G401 (cell line): ENCODE results near the gene SMIM34. TPM values are rescaled to one million over a fixed set of nuclear protein-coding genes. Genes with fewer than 3 reads are reported as not detected.
"Not testable (repeated sequence)": the region's sequence is repeated elsewhere in the genome, so short reads cannot be mapped to it uniquely, and the experiment has no call there.

Experiments used
- DNase-seq: peaks from one replicate; pipeline ENCODE4 v3.0.0-alpha.2; 2015; ENCODE audit warnings: low spot score
- in situ Hi-C: cut with HindIII; loops from 2 replicates; pipeline ENCODE4 v1.10.0; 2016; ENCODE audit warnings: low sequenced_read_pairs, mixed read lengths
- total RNA-seq: library from RNA; depleted of rRNA; stranded (reverse); fragments of >200 nt; shearing (Covaris generic); gene quantifications from 2 replicates; pipeline ENCODE4 v1.2.3, GENCODE V29; 2014; rRNA removed

SMIM34 gene
- total RNA-seq, 1 experiment from 2014 or later = 0.68 TPM

- in situ Hi-C loops, DNase-seq: not testable (repeated sequence)
Observed at GRCh38 chr21:34375619-34375972, 48.2 kb downstream of the SMIM34 start.

DNA sequence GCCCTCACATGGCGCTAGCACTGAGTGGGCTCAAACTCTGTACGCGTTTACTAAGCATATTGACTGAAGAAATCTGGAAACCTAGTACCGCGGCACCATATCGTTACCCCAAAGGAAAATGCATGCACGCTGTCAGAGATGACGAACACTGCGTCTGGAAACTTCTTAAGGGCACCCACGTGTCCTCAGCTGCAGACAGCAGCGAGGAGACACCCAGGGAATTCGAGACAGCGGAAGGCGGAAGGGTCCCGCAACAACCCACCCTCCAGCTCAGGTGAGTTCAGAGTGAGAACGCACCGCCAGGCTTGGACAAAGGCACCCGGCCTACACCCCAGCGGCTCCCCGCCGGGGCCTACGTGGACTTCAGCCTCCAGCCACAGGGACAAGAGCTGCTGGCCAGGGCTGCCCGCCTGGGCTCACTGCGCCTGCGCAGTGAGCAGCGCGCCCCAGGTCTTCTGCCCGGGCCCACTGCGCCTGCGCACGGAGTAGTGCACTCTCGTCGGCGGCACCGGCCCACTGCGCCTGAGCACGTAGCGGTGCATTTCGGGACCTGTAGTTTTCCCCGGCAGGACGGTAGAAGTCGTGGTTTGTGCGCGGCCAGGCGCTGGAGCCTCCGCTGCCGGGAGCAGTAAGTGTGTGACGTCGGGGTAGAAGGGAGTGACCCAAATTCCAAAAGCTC lies 48.7 kb downstream of the SMIM34 start, which contains the start of gene SMIM11:
TSS of gene SMIM11 (plus strand) at position 568 of the 679 bp plus-strand sequence. CDS start 3,998 bp downstream, outside the sequence.
- DNase-seq, in situ Hi-C loops: not testable (repeated sequence)

DNA sequence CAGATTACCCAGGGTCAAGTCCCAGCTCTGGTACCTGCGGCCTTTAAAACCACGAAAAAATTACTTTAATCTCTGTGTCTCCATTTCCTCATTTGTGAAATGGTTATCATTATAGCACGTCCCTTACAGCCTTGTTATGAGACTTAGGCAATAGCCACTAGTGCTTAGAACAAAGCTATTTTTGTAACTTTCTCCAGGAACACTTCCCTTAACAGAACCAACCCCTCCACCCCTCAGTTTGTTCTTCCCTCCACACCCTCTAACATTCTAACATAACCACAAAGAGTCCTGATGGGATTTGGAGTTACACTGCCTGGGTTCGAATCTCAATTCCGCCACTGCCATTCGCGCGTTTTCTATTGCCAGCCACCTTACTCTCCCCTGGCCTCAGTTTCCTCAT lies 49.3 kb downstream of the SMIM34 start:
- in situ Hi-C loops, DNase-seq: not testable (repeated sequence)

GRCh38 chr21:34372321-34372720 lies 51.4 kb downstream of the SMIM34 start:
- in situ Hi-C loops = no loop called here
- DNase-seq = no peak

- in situ Hi-C loops = no loop called here
- DNase-seq = no peak
Observed at GRCh38 chr21:34369741-34370140, 54.0 kb downstream of the SMIM34 start.

Other genes with a start within 250 kb of the SMIM34 start
- not detected in 2 replicates for gene KCNE2, start 59.9 kb downstream of the SMIM34 start, total RNA-seq
- gene SMIM11, start 48.4 kb downstream of the SMIM34 start, total RNA-seq = 4.4 TPM in 1 of 2 replicates, not detected in the other
- gene KCNE1, start 88.3 kb upstream of the SMIM34 start, total RNA-seq = 0.14 and 0.18 TPM in 2 replicates
- gene RCAN1, start 191.2 kb upstream of the SMIM34 start, total RNA-seq = 14.4 and 21.6 TPM in 2 replicates
- gene CLIC6, start 245.0 kb upstream of the SMIM34 start, total RNA-seq = not detected in 2 replicates